ENCODE data around the gene NUP43. TPM values are rescaled to one million over a fixed set of nuclear protein-coding genes. Genes with fewer than 3 reads are reported as not detected.
A peak's percentile ranks its signal among the peaks of the same experiment; 100 is the strongest.

Gene NUP43
- total RNA-seq, 2 experiments from 2014 or later: 14.2 to 14.5 TPM

DNA sequence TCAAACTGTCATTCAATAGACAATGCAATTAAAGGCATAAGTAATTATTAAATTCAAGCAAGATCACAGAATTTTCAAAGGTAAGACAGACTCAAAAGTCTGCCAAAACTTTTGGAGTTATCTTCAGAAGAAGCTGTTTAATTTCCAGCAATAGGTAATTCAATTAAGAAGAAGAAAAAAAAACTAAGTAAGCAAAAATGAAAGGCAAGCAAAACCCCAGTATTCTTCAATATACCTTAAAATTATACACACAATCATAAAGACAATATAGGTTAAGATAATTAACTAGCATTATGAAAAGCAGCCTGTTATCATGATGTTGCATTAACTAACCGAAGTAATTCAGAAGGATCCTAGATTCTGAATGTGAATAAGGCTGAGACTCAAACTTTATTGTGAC lies 31.9 kb downstream of the NUP43 start:
- H3K27me3 ChIP-seq (ENCODE audit: control insufficient read depth in 1 of 2, insufficient read depth in 2 of 2, low read length in 2 of 2): no peaks in the 10 kb centered on the region
- Mint-ChIP-seq H3K9me3 (no peaks in the 10 kb centered on the region), H3K36me3 (ENCODE audit: low read depth) (peaks cover 32% of the 10 kb centered on the region), H3K4me1 (ENCODE audit: low read depth) (peaks cover 66% of the 10 kb centered on the region), H3K4me3 (peak overlapping the region; percentile 48), H3K27me3 (no peaks in the 10 kb centered on the region), H3K27ac (no peak overlapping the region)
- no peak overlapping the region for H3K27ac ChIP-seq (ENCODE audit: low read depth in 1 of 2, low read length in 2 of 2)
- H3K4me3 ChIP-seq (ENCODE audit: low read length): no peak overlapping the region
- intact Hi-C loops (cut with DNase I, micrococcal nuclease): no loop called here
- peaks cover 22% of the 10 kb centered on the region for H3K36me3 ChIP-seq (ENCODE audit: insufficient read depth, low read length)
- CTCF ChIA-PET: no interaction called here
- TF ChIP-seq, protein P1, sequence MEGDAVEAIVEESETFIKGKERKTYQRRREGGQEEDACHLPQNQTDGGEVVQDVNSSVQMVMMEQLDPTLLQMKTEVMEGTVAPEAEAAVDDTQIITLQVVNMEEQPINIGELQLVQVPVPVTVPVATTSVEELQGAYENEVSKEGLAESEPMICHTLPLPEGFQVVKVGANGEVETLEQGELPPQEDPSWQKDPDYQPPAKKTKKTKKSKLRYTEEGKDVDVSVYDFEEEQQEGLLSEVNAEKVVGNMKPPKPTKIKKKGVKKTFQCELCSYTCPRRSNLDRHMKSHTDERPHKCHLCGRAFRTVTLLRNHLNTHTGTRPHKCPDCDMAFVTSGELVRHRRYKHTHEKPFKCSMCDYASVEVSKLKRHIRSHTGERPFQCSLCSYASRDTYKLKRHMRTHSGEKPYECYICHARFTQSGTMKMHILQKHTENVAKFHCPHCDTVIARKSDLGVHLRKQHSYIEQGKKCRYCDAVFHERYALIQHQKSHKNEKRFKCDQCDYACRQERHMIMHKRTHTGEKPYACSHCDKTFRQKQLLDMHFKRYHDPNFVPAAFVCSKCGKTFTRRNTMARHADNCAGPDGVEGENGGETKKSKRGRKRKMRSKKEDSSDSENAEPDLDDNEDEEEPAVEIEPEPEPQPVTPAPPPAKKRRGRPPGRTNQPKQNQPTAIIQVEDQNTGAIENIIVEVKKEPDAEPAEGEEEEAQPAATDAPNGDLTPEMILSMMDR (IDR thresholded peaks at IDR 0.05): no peak
- POLR2A ChIA-PET: no interaction called here
- DNase-seq: no peak
- no peak for ATAC-seq (ENCODE audit: poor library complexity)
- peaks cover 53% of the 10 kb centered on the region for H3K4me1 ChIP-seq (ENCODE audit: insufficient read depth, low read length)
- no peaks in the 10 kb centered on the region for H3K9me3 ChIP-seq (ENCODE audit: control insufficient read depth in 1 of 2, insufficient read depth in 1 of 2, low read length in 2 of 2)

DNA sequence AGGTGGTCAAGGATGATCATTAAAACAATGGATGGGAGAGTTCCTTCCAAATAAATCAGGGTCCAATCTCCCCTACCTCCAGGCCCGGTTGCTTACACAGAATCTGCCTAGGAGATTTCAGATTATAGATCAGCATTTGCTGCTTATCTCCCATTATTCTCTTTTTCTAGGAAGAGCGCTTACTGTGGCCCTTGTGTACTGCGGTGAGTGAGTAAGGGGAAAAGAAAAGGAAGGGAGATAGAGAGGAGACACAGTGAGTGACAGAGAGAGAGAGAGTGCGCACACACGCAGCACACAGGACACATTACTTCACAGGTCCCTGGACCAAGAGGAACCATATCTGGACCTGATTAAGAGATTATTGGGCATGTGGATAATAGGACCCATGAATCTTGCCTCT lies 34.6 kb downstream of the NUP43 start:
- H3K9me3 ChIP-seq (ENCODE audit: control insufficient read depth in 1 of 2, insufficient read depth in 1 of 2, low read length in 2 of 2): no peaks in the 10 kb centered on the region
- peaks cover 52% of the 10 kb centered on the region for H3K4me1 ChIP-seq (ENCODE audit: insufficient read depth, low read length)
- H3K27ac ChIP-seq (ENCODE audit: low read depth in 1 of 2, low read length in 2 of 2): no peak overlapping the region
- Mint-ChIP-seq H3K4me3 (peak overlapping the region; percentile 31), H3K9me3 (no peaks in the 10 kb centered on the region), H3K36me3 (ENCODE audit: low read depth) (peaks cover 24% of the 10 kb centered on the region), H3K4me1 (ENCODE audit: low read depth) (peaks cover 67% of the 10 kb centered on the region), H3K27me3 (no peaks in the 10 kb centered on the region), H3K27ac (no peak overlapping the region)
- H3K4me3 ChIP-seq (ENCODE audit: low read length): no peak overlapping the region
- intact Hi-C loops (cut with DNase I, micrococcal nuclease): no loop called here
- peaks cover 22% of the 10 kb centered on the region for H3K36me3 ChIP-seq (ENCODE audit: insufficient read depth, low read length)
- CTCF ChIA-PET: interaction anchor here (0.6 kb wide), 1 partner anchor 125 kb away, joined by 3 read pairs; no protein-coding TSS in a partner anchor
- POLR2A ChIA-PET: no interaction called here
- no peaks in the 10 kb centered on the region for H3K27me3 ChIP-seq (ENCODE audit: control insufficient read depth in 1 of 2, insufficient read depth in 2 of 2, low read length in 2 of 2)
- TF ChIP-seq, protein P1 (IDR thresholded peaks at IDR 0.05): no peak
- no peak for ATAC-seq (ENCODE audit: poor library complexity)
- no peak for DNase-seq

DNA sequence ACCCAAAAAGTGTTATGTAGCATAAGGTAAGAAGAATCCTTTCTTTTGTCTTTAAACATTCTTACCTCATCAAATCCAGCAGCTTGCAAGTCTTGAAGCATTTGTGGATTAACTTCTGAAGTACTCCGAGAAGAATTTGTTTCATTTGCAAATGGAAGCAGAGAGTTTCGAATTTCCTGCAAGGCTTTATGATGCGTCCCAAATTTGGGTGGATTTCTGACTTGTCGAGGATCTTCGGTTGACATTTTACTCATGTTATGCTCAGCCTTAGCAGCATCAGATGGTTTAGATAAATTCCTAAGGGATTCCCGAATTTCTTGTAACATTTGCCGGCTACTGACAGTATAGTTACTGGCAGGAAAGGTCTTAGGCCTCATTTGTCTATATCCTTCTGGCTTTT lies 44.6 kb downstream of the NUP43 start:
- Histone ChIP-seq H3K4me1 (ENCODE audit: insufficient read depth, low read length) (peaks cover 9% of the 10 kb centered on the region), H3K4me3 (ENCODE audit: low read length) (no peak overlapping the region), H3K9me3 (ENCODE audit: control insufficient read depth in 1 of 2, insufficient read depth in 1 of 2, low read length in 2 of 2) (no peaks in the 10 kb centered on the region), H3K36me3 (ENCODE audit: insufficient read depth, low read length) (peaks cover 26% of the 10 kb centered on the region), H3K27ac (ENCODE audit: low read depth in 1 of 2, low read length in 2 of 2) (no peak overlapping the region), H3K27me3 (ENCODE audit: control insufficient read depth in 1 of 2, insufficient read depth in 2 of 2, low read length in 2 of 2) (no peaks in the 10 kb centered on the region)
- ATAC-seq (ENCODE audit: poor library complexity) (no peak), DNase-seq (no peak)
- Mint-ChIP-seq H3K27ac (no peak overlapping the region), H3K4me1 (ENCODE audit: low read depth) (peaks cover 61% of the 10 kb centered on the region), H3K4me3 (no peak overlapping the region), H3K36me3 (ENCODE audit: low read depth) (peaks cover 40% of the 10 kb centered on the region), H3K27me3 (no peaks in the 10 kb centered on the region), H3K9me3 (no peaks in the 10 kb centered on the region)
- intact Hi-C loops (cut with DNase I, micrococcal nuclease): no loop called here
- CTCF ChIA-PET: no interaction called here
- POLR2A ChIA-PET: interaction anchor here (1.2 kb wide), 1 partner anchor 16 kb away, joined by 6 read pairs; the partner anchor contains the start of gene LATS1
- TF ChIP-seq, protein P1 (IDR thresholded peaks at IDR 0.05): no peak
